GM18526 (cell line): ENCODE data around the gene CACNA1E.

ENCODE experiments used
- POLR2A ChIP-seq: IDR thresholded peaks from 3 replicates; pipeline ENCODE4 v1.6.1; 2011; ENCODE audit not compliant: insufficient read length; ENCODE audit errors: extremely low read depth

Gene CACNA1E

GRCh38 chr1:181712711-181713110, 229.4 kb downstream of the CACNA1E start:
- no peak for TF ChIP-seq POLR2A

GRCh38 chr1:181714428-181714827, 231.1 kb downstream of the CACNA1E start:
- TF ChIP-seq POLR2A = no peak

GRCh38 chr1:181718034-181718433, 234.7 kb downstream of the CACNA1E start:
- TF ChIP-seq POLR2A = no peak

- no peak for TF ChIP-seq POLR2A
Measured at GRCh38 chr1:181726320-181727012, 243.1 kb downstream of the CACNA1E start.

GRCh38 chr1:181730606-181731005, 247.3 kb downstream of the CACNA1E start:
- no peak for TF ChIP-seq POLR2A

- TF ChIP-seq POLR2A = no peak
Measured at GRCh38 chr1:181732218-181732990, 249.1 kb downstream of the CACNA1E start.

GRCh38 chr1:181733486-181733885, 250.2 kb downstream of the CACNA1E start:
- TF ChIP-seq POLR2A = no peak

- no peak for TF ChIP-seq POLR2A
Measured at GRCh38 chr1:181737056-181737455, 253.7 kb downstream of the CACNA1E start.

- no peak for TF ChIP-seq POLR2A
Measured at GRCh38 chr1:181739214-181739613, 255.9 kb downstream of the CACNA1E start.

GRCh38 chr1:181742426-181742825, 259.1 kb downstream of the CACNA1E start:
- TF ChIP-seq POLR2A = no peak

GRCh38 chr1:181743878-181744312, 260.6 kb downstream of the CACNA1E start:
- TF ChIP-seq POLR2A = no peak

- no peak for TF ChIP-seq POLR2A
Measured at GRCh38 chr1:181746224-181746623, 262.9 kb downstream of the CACNA1E start.

- TF ChIP-seq POLR2A = no peak
Measured at GRCh38 chr1:181748013-181748412, 264.7 kb downstream of the CACNA1E start.

- no peak for TF ChIP-seq POLR2A
Measured at GRCh38 chr1:181754103-181754502, 270.8 kb downstream of the CACNA1E start.

- TF ChIP-seq POLR2A = no peak
Measured at GRCh38 chr1:181759481-181759880, 276.2 kb downstream of the CACNA1E start.

- TF ChIP-seq POLR2A = no peak
Measured at GRCh38 chr1:181763736-181764135, 280.4 kb downstream of the CACNA1E start.
